ENCODE measurements around the gene MYH13.

DNA sequence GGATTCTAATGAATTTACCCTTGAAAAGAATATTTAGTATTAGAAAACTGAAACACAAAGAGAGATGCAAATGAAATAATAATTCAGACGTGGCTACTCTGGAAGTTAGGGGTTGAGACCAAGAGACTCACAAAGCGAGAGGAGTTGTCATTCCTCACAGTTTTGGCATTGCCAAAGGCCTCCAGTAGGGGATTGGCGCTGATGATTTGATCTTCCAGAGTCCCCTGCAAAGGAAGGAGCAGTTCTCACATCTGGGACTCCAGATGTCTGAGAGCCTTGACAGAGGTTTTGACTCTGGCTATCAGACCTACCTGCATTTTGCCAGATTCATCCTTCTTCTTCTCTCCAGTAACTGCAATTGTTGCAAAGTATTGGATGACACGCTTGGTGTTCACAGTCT, 42.4 kb upstream of the MYH13 start:
- TF ChIP-seq, protein P1, sequence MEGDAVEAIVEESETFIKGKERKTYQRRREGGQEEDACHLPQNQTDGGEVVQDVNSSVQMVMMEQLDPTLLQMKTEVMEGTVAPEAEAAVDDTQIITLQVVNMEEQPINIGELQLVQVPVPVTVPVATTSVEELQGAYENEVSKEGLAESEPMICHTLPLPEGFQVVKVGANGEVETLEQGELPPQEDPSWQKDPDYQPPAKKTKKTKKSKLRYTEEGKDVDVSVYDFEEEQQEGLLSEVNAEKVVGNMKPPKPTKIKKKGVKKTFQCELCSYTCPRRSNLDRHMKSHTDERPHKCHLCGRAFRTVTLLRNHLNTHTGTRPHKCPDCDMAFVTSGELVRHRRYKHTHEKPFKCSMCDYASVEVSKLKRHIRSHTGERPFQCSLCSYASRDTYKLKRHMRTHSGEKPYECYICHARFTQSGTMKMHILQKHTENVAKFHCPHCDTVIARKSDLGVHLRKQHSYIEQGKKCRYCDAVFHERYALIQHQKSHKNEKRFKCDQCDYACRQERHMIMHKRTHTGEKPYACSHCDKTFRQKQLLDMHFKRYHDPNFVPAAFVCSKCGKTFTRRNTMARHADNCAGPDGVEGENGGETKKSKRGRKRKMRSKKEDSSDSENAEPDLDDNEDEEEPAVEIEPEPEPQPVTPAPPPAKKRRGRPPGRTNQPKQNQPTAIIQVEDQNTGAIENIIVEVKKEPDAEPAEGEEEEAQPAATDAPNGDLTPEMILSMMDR (IDR thresholded peaks at IDR 0.05; ENCODE audit: low read depth, low read length), result no peak
- no peak for TF ChIP-seq EZH2phosphoT487 (IDR thresholded peaks at IDR 0.05; ENCODE audit: low read depth)

All from OCI-LY3 (cell line).